ENCODE data around the gene GLOD5.

Gene GLOD5

GRCh38 chrX:48753708-48754228, 7.8 kb upstream of the GLOD5 start:
- in situ Hi-C loops (cut with HindIII; ENCODE audit: low sequenced_read_pairs) = no loop called here

DNA sequence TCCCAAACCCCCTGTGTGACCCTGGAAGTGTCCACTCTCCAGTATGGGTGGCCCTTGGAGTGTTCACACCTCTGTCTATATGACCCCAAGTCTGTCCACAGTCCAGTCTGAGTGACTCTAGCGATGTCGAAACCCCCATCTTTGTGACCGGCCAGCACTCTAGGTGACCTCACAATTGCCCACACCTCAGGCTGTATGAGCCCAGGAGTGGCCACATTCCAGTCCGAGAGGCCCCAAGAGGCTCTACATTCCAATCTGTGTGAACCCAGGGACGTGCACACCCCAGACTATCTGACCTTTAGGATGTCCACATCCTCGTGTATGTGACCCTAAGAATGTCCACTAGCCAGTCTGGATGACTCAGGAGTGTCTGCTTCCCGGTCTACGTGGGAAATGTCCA, 7.3 kb upstream of the GLOD5 start:
- in situ Hi-C loops (cut with HindIII; ENCODE audit: low sequenced_read_pairs) = no loop called here

DNA sequence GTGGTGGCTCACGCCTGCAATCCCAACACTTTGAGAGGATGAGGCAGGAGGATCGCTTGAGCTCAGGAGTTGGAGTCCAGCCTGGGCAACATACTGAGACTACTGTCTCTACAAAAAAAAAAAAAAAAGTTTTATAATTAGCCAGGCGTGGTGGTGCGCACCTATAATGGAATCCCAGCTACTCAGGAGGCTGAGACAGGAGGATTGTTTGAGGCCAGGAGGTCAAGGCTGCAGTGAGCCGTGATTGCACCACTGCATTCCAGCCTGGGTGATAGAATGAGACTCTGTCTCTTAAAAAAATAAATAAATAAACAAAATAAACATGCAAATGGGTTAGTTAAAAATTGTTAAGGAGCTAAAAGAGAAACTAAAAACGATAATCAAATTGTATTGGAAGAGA, 7.7 kb downstream of the GLOD5 start:
- in situ Hi-C loops (cut with HindIII; ENCODE audit: low sequenced_read_pairs) = no loop called here

GRCh38 chrX:48770296-48770695, 8.7 kb downstream of the GLOD5 start:
- in situ Hi-C loops (cut with HindIII; ENCODE audit: low sequenced_read_pairs) = no loop called here

DNA sequence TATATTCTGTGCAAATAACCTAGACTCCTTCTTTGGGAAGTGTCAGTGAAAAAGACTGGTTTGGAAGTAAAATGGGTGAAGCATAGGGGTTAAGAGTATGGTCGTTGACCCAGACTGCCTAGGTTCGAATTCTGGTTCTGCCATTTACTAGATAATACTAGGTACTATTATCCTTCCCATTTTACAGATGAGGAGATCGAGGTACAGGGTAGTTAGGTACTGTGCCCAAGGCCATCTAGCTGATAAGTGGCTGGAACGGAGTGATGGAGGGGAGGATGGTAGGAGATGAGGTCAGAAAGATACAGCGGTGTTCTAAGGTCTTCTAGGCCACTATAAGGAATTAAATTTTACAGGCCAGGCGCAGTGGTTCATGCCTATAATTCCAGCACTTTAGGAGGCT, 11.1 kb downstream of the GLOD5 start:
- in situ Hi-C loops (cut with HindIII; ENCODE audit: low sequenced_read_pairs) = no loop called here

GRCh38 chrX:48776818-48777439, 15.4 kb downstream of the GLOD5 start:
- in situ Hi-C loops (cut with HindIII; ENCODE audit: low sequenced_read_pairs) = no loop called here

- in situ Hi-C loops (cut with HindIII; ENCODE audit: low sequenced_read_pairs) = no loop called here
Measured at GRCh38 chrX:48779399-48779798, 17.9 kb downstream of the GLOD5 start.

GRCh38 chrX:48781705-48782104, 20.2 kb downstream of the GLOD5 start:
- in situ Hi-C loops (cut with HindIII; ENCODE audit: low sequenced_read_pairs) = no loop called here

GRCh38 chrX:48782216-48782615, 20.7 kb downstream of the GLOD5 start:
- in situ Hi-C loops (cut with HindIII; ENCODE audit: low sequenced_read_pairs) = no loop called here

GRCh38 chrX:48782795-48783194, 21.2 kb downstream of the GLOD5 start:
- in situ Hi-C loops (cut with HindIII; ENCODE audit: low sequenced_read_pairs) = no loop called here

DNA sequence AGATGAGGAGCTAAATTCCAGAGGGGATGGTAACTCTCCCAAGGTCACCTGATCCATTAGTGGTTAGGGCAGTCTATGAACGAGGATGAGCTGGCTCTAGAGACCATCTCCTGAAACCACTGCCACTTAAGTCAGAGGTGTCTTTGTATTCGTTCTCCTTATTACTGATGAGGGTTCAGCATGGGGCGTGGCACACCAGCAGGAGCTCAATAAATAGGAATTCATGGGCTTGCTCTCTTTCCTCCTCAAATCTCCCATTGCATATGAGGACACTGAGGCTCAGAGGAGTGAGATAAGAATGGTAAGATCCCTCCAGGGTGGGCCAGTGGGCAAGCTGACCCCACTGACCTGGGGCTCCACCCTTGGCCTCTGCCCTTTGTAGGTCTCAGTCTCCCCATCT, 23.2 kb downstream of the GLOD5 start:
- in situ Hi-C loops (cut with HindIII; ENCODE audit: low sequenced_read_pairs) = no loop called here

- in situ Hi-C loops (cut with HindIII; ENCODE audit: low sequenced_read_pairs) = no loop called here
Measured at GRCh38 chrX:48785186-48785539, 23.6 kb downstream of the GLOD5 start.

- in situ Hi-C loops (cut with HindIII; ENCODE audit: low sequenced_read_pairs) = no loop called here
Measured at GRCh38 chrX:48785540-48786214, 24.1 kb downstream of the GLOD5 start.

- in situ Hi-C loops (cut with HindIII; ENCODE audit: low sequenced_read_pairs) = no loop called here
Measured at GRCh38 chrX:48786341-48786800, 24.8 kb downstream of the GLOD5 start, which contains the start of gene GATA1. Gene GATA1 (plus strand): TSS chrX:48786590. CDS start chrX:48791110, 4,520 bp downstream.

DNA sequence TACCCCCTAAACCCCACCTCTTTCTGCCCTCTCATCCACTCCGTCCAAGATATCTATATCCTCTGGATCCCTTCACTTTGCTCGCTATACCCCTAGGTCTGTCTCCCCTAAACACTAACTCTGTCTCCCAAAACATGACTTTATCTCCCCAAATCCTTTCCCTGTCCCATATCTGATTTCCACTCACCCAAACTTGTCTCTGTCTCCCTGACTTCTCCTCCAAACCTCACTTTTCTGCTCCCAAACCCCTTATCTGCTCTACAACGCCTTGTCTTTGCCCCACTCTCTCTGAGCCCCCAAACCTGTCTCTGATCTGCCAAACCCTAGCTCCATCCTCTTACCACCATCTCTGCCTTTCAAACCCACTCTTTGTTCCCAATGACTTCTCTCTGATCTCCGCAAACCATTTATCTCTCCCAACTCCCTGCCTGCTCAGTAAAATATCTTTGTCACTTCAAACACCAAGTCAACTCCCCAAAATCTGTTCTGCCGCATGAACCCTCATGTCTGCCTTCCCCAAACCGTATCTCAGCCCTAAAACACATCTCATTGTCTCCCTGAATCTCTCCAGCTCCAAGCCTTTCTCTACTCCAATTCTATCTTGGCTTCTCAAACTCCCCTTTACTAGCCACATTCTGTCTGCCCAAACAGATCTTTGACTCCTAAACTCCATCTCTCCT, 25.4 kb downstream of the GLOD5 start:
- in situ Hi-C loops (cut with HindIII; ENCODE audit: low sequenced_read_pairs) = no loop called here

- in situ Hi-C loops (cut with HindIII; ENCODE audit: low sequenced_read_pairs) = no loop called here
Measured at GRCh38 chrX:48787505-48788443, 26.2 kb downstream of the GLOD5 start.

GRCh38 chrX:48789366-48790220, 28.0 kb downstream of the GLOD5 start:
- in situ Hi-C loops (cut with HindIII; ENCODE audit: low sequenced_read_pairs) = no loop called here

- in situ Hi-C loops (cut with HindIII; ENCODE audit: low sequenced_read_pairs) = no loop called here
Measured at GRCh38 chrX:48790477-48790876, 28.9 kb downstream of the GLOD5 start.

- in situ Hi-C loops (cut with HindIII; ENCODE audit: low sequenced_read_pairs) = no loop called here
Measured at GRCh38 chrX:48791063-48791820, 29.7 kb downstream of the GLOD5 start.

All from DLD1 (cell line).